Embryonic facial prominence (tissue), 1 donor: ENCODE results near the gene DUSP6.
"Not testable (repeated sequence)": the region's sequence is repeated elsewhere in the genome, so short reads cannot be mapped to it uniquely, and the experiment has no call there.

Experiments
- DNase-seq: peaks from one replicate; pipeline ENCODE4 v3.0.0-alpha.2; 2016; ENCODE audit errors: extremely low spot score

Gene DUSP6

GRCh38 chr12:89351489-89352241 lies 636 bp downstream of the DUSP6 start:
- DNase-seq, result no peak

GRCh38 chr12:89350630-89351488 lies 1.4 kb downstream of the DUSP6 start:
- no peak for DNase-seq

GRCh38 chr12:89350260-89350629 lies 2.1 kb downstream of the DUSP6 start:
- no peak for DNase-seq

- no peak for DNase-seq
Observed at GRCh38 chr12:89349814-89350213, 2.5 kb downstream of the DUSP6 start.

GRCh38 chr12:89348894-89349699 lies 3.2 kb downstream of the DUSP6 start:
- no peak for DNase-seq

GRCh38 chr12:89347325-89347829 lies 4.9 kb downstream of the DUSP6 start:
- no peak for DNase-seq

GRCh38 chr12:89346741-89347324 lies 5.5 kb downstream of the DUSP6 start:
- DNase-seq, result peak; percentile 58

- DNase-seq, result no peak
Observed at GRCh38 chr12:89345830-89346740, 6.2 kb downstream of the DUSP6 start.

- DNase-seq, result no peak
Observed at GRCh38 chr12:89345376-89345775, 6.9 kb downstream of the DUSP6 start.

- DNase-seq, result no peak
Observed at GRCh38 chr12:89344862-89345202, 7.5 kb downstream of the DUSP6 start.

- no peak for DNase-seq
Observed at GRCh38 chr12:89344043-89344861, 8.0 kb downstream of the DUSP6 start.

GRCh38 chr12:89343127-89343526 lies 9.2 kb downstream of the DUSP6 start:
- DNase-seq, result no peak

GRCh38 chr12:89340861-89341260 lies 11.4 kb downstream of the DUSP6 start:
- DNase-seq, result no peak

- DNase-seq, result no peak
Observed at GRCh38 chr12:89339526-89339925, 12.8 kb downstream of the DUSP6 start.

GRCh38 chr12:89337136-89337535 lies 15.2 kb downstream of the DUSP6 start:
- not testable (repeated sequence) for DNase-seq

- DNase-seq, result no peak
Observed at GRCh38 chr12:89335452-89336244, 16.7 kb downstream of the DUSP6 start.

- no peak for DNase-seq
Observed at GRCh38 chr12:89334548-89335169, 17.6 kb downstream of the DUSP6 start.

- no peak for DNase-seq
Observed at GRCh38 chr12:89333564-89334252, 18.6 kb downstream of the DUSP6 start.
